HCT116 (cell line): Measurements from ENCODE around the gene ILRUN. TPM values are rescaled to one million over a fixed set of nuclear protein-coding genes. Genes with fewer than 3 reads are reported as not detected.

Experiments
- ATAC-seq: fragments of 200-7000 bp; cut with Tn5 transposase; 2 replicates; pipeline ENCODE4 v1.9.1; 2020; ENCODE audit warnings: mild to moderate bottlenecking, moderate library complexity
- BruUV-seq: library from RNA; stranded (reverse); fragments of 400-500 nt; replicated peaks from 2 replicates; lab custom pipeline; 2021; lab: Mats Ljungman, UMichigan
- CTCF ChIA-PET: fragments of 300-600 bp; sonication (Branson Sonifier 250); formaldehyde crosslinking; loops from one replicate; lab custom pipeline; 2021; ENCODE audit warnings: antibody characterized with exemption; lab: Charles Lee
- POLR2A ChIA-PET: fragments of 300-600, 350-600 bp; sonication (Branson Sonifier 250); formaldehyde crosslinking; loops from one replicate; lab custom pipeline; 2021; ENCODE audit warnings: antibody characterized with exemption; lab: Charles Lee
- RAD21 ChIA-PET, 2 experiments: fragments of 300-600 bp; sonication (Branson Sonifier 250); formaldehyde crosslinking; loops; one replicate each; lab custom pipeline; 2023; ENCODE audit warnings: low total read pairs in 2 of 2; ENCODE audit not compliant: uncharacterized antibody in 2 of 2, unreplicated experiment in 2 of 2, low non-redundant PET in 1 of 2; lab: Charles Lee
- DNase-seq: peaks from one replicate; pipeline ENCODE4 v3.0.0-alpha.2; 2010; ENCODE audit warnings: low read depth, low spot score
- H2AFZ ChIP-seq: fragments of 200-600 bp; shearing (Covaris generic), sonication (generic); 2 replicates; pipeline ENCODE4 v1.6.1; 2017; ENCODE audit warnings: low read depth, mixed run types, mixed read lengths, antibody characterized with exemption, low read length; ENCODE audit not compliant: poor library complexity, severe bottlenecking
- H3K27ac ChIP-seq: 2 replicates; pipeline ENCODE4 v1.5.1; 2012; ENCODE audit warnings: low read depth, low read length
- H3K27me3 ChIP-seq: fragments of 200-600 bp; sonication (generic); 2 replicates; pipeline ENCODE4 v1.6.1; 2016; ENCODE audit warnings: mixed run types, low read length, mixed read lengths; ENCODE audit not compliant: insufficient read depth
- H3K36me3 ChIP-seq, 2 experiments: fragments of 200-500 bp in 1 of 2; fragments of 200-600 bp in 1 of 2; sonication (Bioruptor generic) in 1 of 2; sonication (generic) in 1 of 2; 2 replicates each; pipeline versions ENCODE4 v1.5.1 to v1.6.1; 2014 to 2016; ENCODE audit warnings: low read length in 2 of 2, inconsistent platforms in 1 of 2, mixed read lengths in 1 of 2, mixed run types in 1 of 2; ENCODE audit not compliant: insufficient read depth in 2 of 2, control insufficient read depth in 1 of 2
- H3K4me1 ChIP-seq, 2 experiments: fragments of 200-600 bp in 1 of 2; sonication (generic) in 1 of 2; 2 replicates each; pipeline versions ENCODE4 v1.5.1 to v1.6.1; 2012 to 2017; ENCODE audit warnings: low read length in 2 of 2, inconsistent platforms in 1 of 2, mild to moderate bottlenecking in 1 of 2, mixed read lengths in 1 of 2, mixed run types in 1 of 2, moderate library complexity in 1 of 2; ENCODE audit not compliant: insufficient read depth in 2 of 2, control insufficient read depth in 1 of 2
- H3K4me2 ChIP-seq: fragments of 200-600 bp; sonication (generic); 2 replicates; pipeline ENCODE4 v1.6.1; 2017; ENCODE audit warnings: mixed run types, low read length, mixed read lengths
- H3K4me3 ChIP-seq, 2 experiments: fragments of 200-600 bp in 1 of 2; sonication (generic) in 1 of 2; replicated peaks in 1 of 2; 2 replicates each; pipeline ENCODE4 v1.5.1; 2011 to 2016; ENCODE audit warnings: low read length in 2 of 2, control low read depth in 1 of 2, low read depth in 1 of 2, mild to moderate bottlenecking in 1 of 2, mixed read lengths in 1 of 2, mixed run types in 1 of 2
- H3K79me2 ChIP-seq: fragments of 200-600 bp; sonication (generic); 2 replicates; pipeline ENCODE4 v1.6.1; 2017; ENCODE audit warnings: mild to moderate bottlenecking, mixed run types, low read length, moderate library complexity, mixed read lengths; ENCODE audit not compliant: insufficient read depth
- H3K9ac ChIP-seq: fragments of 200-600 bp; sonication (generic); 2 replicates; pipeline ENCODE4 v1.6.1; 2016; ENCODE audit warnings: low read length, mixed read lengths
- H3K9me2 ChIP-seq: fragments of 200-600 bp; sonication (generic), shearing (Covaris generic); 2 replicates; pipeline ENCODE4 v1.6.1; 2017; ENCODE audit warnings: mixed run types, mild to moderate bottlenecking, moderate library complexity; ENCODE audit not compliant: insufficient read depth
- H3K9me3 ChIP-seq, 2 experiments: fragments of 200-500 bp in 1 of 2; fragments of 200-600 bp in 1 of 2; sonication (Bioruptor generic) in 1 of 2; sonication (generic) in 1 of 2; 2 replicates each; pipeline ENCODE4 v1.6.1; 2014 to 2017; ENCODE audit warnings: low read length in 2 of 2, mixed read lengths in 2 of 2, inconsistent platforms in 1 of 2, low read depth in 1 of 2, mild to moderate bottlenecking in 1 of 2, mixed run types in 1 of 2, moderate library complexity in 1 of 2; ENCODE audit not compliant: control insufficient read depth in 1 of 2, insufficient read depth in 1 of 2
- H4K20me1 ChIP-seq: fragments of 200-600 bp; sonication (generic), shearing (Covaris generic); 2 replicates; pipeline ENCODE4 v1.6.1; 2017; ENCODE audit warnings: mixed run types, mild to moderate bottlenecking, moderate library complexity; ENCODE audit not compliant: insufficient read depth
- CBX3 ChIP-seq: IDR thresholded peaks from 2 replicates; pipeline ENCODE4 v1.6.1; 2012; ENCODE audit warnings: low read depth
- CEBPB ChIP-seq: IDR thresholded peaks from 2 replicates; pipeline ENCODE4 v1.6.1; 2012; ENCODE audit warnings: low read depth
- EGR1 ChIP-seq: IDR thresholded peaks from 2 replicates; pipeline ENCODE4 v1.6.1; 2012; ENCODE audit warnings: low read depth
- ELF1 ChIP-seq: IDR thresholded peaks from 2 replicates; pipeline ENCODE4 v1.6.1; 2012; ENCODE audit warnings: low read depth, borderline replicate concordance
- EZH2phosphoT487 ChIP-seq: fragments of 200-600 bp; IDR thresholded peaks from 2 replicates; pipeline ENCODE4 v1.6.1; 2018; ENCODE audit warnings: antibody characterized with exemption, borderline replicate concordance
- FOSL1 ChIP-seq: IDR thresholded peaks from 2 replicates; pipeline ENCODE4 v1.6.1; 2012; ENCODE audit warnings: low read depth
- JUND ChIP-seq: IDR thresholded peaks from 2 replicates; pipeline ENCODE4 v1.6.1; 2012
- POLR2A ChIP-seq: IDR thresholded peaks from 2 replicates; pipeline ENCODE4 v1.7.0; 2011; ENCODE audit warnings: borderline replicate concordance; ENCODE audit not compliant: insufficient read depth, insufficient read length; ENCODE audit errors: extremely low read depth
- POLR2AphosphoS5 ChIP-seq: IDR thresholded peaks from 2 replicates; pipeline ENCODE4 v1.6.1; 2011; ENCODE audit warnings: mild to moderate bottlenecking, low read depth, low read length, moderate library complexity
- RAD21 ChIP-seq: IDR thresholded peaks from 2 replicates; pipeline ENCODE4 v1.6.1; 2012; ENCODE audit warnings: low read depth, mild to moderate bottlenecking
- SIN3A ChIP-seq: IDR thresholded peaks from 2 replicates; pipeline ENCODE4 v1.6.1; 2012; ENCODE audit warnings: low read depth
- SP1 ChIP-seq: IDR thresholded peaks from 2 replicates; pipeline ENCODE4 v1.6.1; 2012; ENCODE audit warnings: low read depth
- SRF ChIP-seq: IDR thresholded peaks from 2 replicates; pipeline ENCODE4 v1.6.1; 2012; ENCODE audit warnings: low read depth
- TCF7L2 ChIP-seq: IDR thresholded peaks from 2 replicates; pipeline ENCODE4 v1.7.0; 2011; ENCODE audit warnings: borderline replicate concordance, inconsistent platforms; ENCODE audit not compliant: insufficient read depth, insufficient read length; ENCODE audit errors: extremely low read depth
- YY1 ChIP-seq: IDR thresholded peaks from 2 replicates; pipeline ENCODE4 v1.6.1; 2011; ENCODE audit warnings: low read length, low read depth, moderate library complexity, mild to moderate bottlenecking; ENCODE audit not compliant: insufficient replicate concordance; ENCODE audit errors: extremely low read depth
- ZBTB33 ChIP-seq: IDR thresholded peaks from 2 replicates; pipeline ENCODE4 v1.6.1; 2011; ENCODE audit warnings: mild to moderate bottlenecking, low read length, moderate library complexity; ENCODE audit not compliant: insufficient replicate concordance; ENCODE audit errors: extremely low read depth
- ZFX ChIP-seq: fragments of 450-650 bp; IDR thresholded peaks from 2 replicates; pipeline ENCODE4 v1.6.1; 2017
- ZNF274 ChIP-seq: fragments of 200-500 bp; sonication (Bioruptor generic); IDR thresholded peaks from 2 replicates; pipeline ENCODE4 v1.6.1; 2014; ENCODE audit warnings: mild to moderate bottlenecking, low read depth, low read length, inconsistent platforms
- intact Hi-C: fragments of 100-400 bp; cut with micrococcal nuclease; formaldehyde crosslinking; loops from 2 replicates; pipeline ENCODE4 v1.10.0; 2022
- total RNA-seq: library from RNA; stranded (reverse); gene quantifications from one replicate; pipeline ENCODE4 v1.2.1, GENCODE V29; 2021; ENCODE audit not compliant: unreplicated experiment
- TF ChIP-seq, protein P1 (sequence below): IDR thresholded peaks from 2 replicates; pipeline ENCODE4 v1.6.1; 2012
- TF ChIP-seq, protein P2 (sequence below): IDR thresholded peaks from 2 replicates; pipeline ENCODE4 v1.6.1; 2012; ENCODE audit warnings: low read depth

Gene ILRUN
- total RNA-seq, 1 experiment from 2014 or later: 51.9 TPM

- intact Hi-C loops: no loop called here
- H3K9me3 ChIP-seq: no peaks in the 10 kb centered on the region
- H3K4me1 ChIP-seq: peaks cover 20 to 23% of the 10 kb centered on the region in 2 experiments
- H3K9ac ChIP-seq: no peak overlapping the region
- ChIA-PET POLR2A (no interaction called here), RAD21 (no interaction called here), CTCF (no interaction called here)
- no TSS peak for BruUV-seq
- DNase-seq: no peak
- H2AFZ ChIP-seq: no peak overlapping the region
- H3K79me2 ChIP-seq: peaks cover 89% of the 10 kb centered on the region
- ATAC-seq: no peak
- no peak overlapping the region for H3K4me2 ChIP-seq
- H3K9me2 ChIP-seq: no peaks in the 10 kb centered on the region
- no peak for TF ChIP-seq ZBTB33
- TF ChIP-seq POLR2AphosphoS5: no peak
- no peak for TF ChIP-seq EGR1
- TF ChIP-seq POLR2A: no peak
- TF ChIP-seq ZFX: no peak
- TF ChIP-seq, protein P1, sequence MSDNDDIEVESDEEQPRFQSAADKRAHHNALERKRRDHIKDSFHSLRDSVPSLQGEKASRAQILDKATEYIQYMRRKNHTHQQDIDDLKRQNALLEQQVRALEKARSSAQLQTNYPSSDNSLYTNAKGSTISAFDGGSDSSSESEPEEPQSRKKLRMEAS: no peak
- TF ChIP-seq JUND: no peak
- no peak for TF ChIP-seq SRF
- TF ChIP-seq CEBPB: no peak
- no peak for TF ChIP-seq YY1
- TF ChIP-seq RAD21: no peak
- no peak for TF ChIP-seq FOSL1
- TF ChIP-seq ELF1: no peak
- no peak for TF ChIP-seq ZNF274
- no peak for TF ChIP-seq SIN3A
- no peak for TF ChIP-seq CBX3
- TF ChIP-seq SP1: no peak
- TF ChIP-seq, protein P2, sequence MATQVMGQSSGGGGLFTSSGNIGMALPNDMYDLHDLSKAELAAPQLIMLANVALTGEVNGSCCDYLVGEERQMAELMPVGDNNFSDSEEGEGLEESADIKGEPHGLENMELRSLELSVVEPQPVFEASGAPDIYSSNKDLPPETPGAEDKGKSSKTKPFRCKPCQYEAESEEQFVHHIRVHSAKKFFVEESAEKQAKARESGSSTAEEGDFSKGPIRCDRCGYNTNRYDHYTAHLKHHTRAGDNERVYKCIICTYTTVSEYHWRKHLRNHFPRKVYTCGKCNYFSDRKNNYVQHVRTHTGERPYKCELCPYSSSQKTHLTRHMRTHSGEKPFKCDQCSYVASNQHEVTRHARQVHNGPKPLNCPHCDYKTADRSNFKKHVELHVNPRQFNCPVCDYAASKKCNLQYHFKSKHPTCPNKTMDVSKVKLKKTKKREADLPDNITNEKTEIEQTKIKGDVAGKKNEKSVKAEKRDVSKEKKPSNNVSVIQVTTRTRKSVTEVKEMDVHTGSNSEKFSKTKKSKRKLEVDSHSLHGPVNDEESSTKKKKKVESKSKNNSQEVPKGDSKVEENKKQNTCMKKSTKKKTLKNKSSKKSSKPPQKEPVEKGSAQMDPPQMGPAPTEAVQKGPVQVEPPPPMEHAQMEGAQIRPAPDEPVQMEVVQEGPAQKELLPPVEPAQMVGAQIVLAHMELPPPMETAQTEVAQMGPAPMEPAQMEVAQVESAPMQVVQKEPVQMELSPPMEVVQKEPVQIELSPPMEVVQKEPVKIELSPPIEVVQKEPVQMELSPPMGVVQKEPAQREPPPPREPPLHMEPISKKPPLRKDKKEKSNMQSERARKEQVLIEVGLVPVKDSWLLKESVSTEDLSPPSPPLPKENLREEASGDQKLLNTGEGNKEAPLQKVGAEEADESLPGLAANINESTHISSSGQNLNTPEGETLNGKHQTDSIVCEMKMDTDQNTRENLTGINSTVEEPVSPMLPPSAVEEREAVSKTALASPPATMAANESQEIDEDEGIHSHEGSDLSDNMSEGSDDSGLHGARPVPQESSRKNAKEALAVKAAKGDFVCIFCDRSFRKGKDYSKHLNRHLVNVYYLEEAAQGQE: no peak
- TF ChIP-seq TCF7L2: no peak
- TF ChIP-seq EZH2phosphoT487: no peak
- no peak overlapping the region for H3K4me3 ChIP-seq
- H3K27ac ChIP-seq: no peak overlapping the region
- H3K36me3 ChIP-seq: no peaks in the 10 kb centered on the region
- H3K27me3 ChIP-seq: no peaks in the 10 kb centered on the region
- H4K20me1 ChIP-seq: 0 out of 2 replicates have a peak, but pooled peaks cover 2% of the 10 kb centered on the region
Observed at GRCh38 chr6:34684919-34685318, 11.6 kb downstream of the ILRUN start.
